K562 (cell line): ENCODE measurements around the gene ST7. TPM values are rescaled to one million over a fixed set of nuclear protein-coding genes. Genes with fewer than 3 reads are reported as not detected.

Experiments
- ATAC-seq: fragments of 200-7000 bp; cut with Tn5 transposase; 3 replicates; pipeline ENCODE4 v1.9.1; 2020; ENCODE audit warnings: moderate library complexity
- BruUV-seq: library from RNA; stranded (reverse); fragments of 400-500 nt; replicated peaks from 2 replicates; lab custom pipeline; 2021; lab: Mats Ljungman, UMichigan
- CTCF ChIA-PET: fragments of 300-600 bp; formaldehyde crosslinking; extraction: SDS; loops from one replicate; lab custom pipeline; 2021; ENCODE audit warnings: low intra/inter-chr PET ratio; lab: Yijun Ruan, JAX
- POLR2A ChIA-PET: fragments of 300-600, 350-650 bp; sonication (Branson Sonifier 250); formaldehyde crosslinking; extraction: SDS; loops from one replicate; lab custom pipeline; 2021; ENCODE audit warnings: antibody characterized with exemption, inconsistent platforms; lab: Yijun Ruan, JAX
- DNase-seq, 4 experiments: peaks; one replicate each; pipeline versions ENCODE4 v3.0.0 to v3.0.0-alpha.2; 2011 to 2018; ENCODE audit warnings: low spot score in 3 of 4, mixed read lengths in 3 of 4; ENCODE audit errors: extremely low read depth in 1 of 4
- FAIRE-seq: peaks from 2 replicates; lab custom pipeline; 2011; peaks lifted over from hg19 to GRCh38; lab: Jason Lieb, UNC
- H2AFZ ChIP-seq: 2 replicates; pipeline ENCODE4 v1.6.0; 2011; ENCODE audit warnings: low read depth, low read length, control low read depth, inconsistent platforms
- H3K27ac ChIP-seq: fragments of 200-600 bp; 3 replicates; pipeline ENCODE4 v1.8.0; 2011; ENCODE audit warnings: low read depth, mild to moderate bottlenecking, control low read depth, inconsistent platforms, low read length, moderate library complexity, mixed read lengths; ENCODE audit errors: extremely low read depth
- H3K27me3 ChIP-seq, 2 experiments: fragments of 300-600 bp in 1 of 2; 2 replicates in 1 of 2; 3 replicates in 1 of 2; pipeline versions ENCODE4 v1.6.0 to v1.8.0; 2011; ENCODE audit warnings: inconsistent platforms in 2 of 2, low read length in 2 of 2, mild to moderate bottlenecking in 1 of 2, mixed read lengths in 1 of 2, moderate library complexity in 1 of 2; ENCODE audit not compliant: control insufficient read depth in 2 of 2, insufficient read depth in 2 of 2
- H3K36me3 ChIP-seq: fragments of 300-600 bp; 3 replicates; pipeline ENCODE4 v1.8.0; 2011; ENCODE audit warnings: mild to moderate bottlenecking, low read length, inconsistent platforms; ENCODE audit not compliant: control insufficient read depth, insufficient read depth
- H3K4me1 ChIP-seq, 2 experiments: fragments of 200-600 bp in 1 of 2; replicated peaks in 1 of 2; 2 replicates in 1 of 2; 3 replicates in 1 of 2; pipeline versions ENCODE4 v1.5.1 to v1.8.0; 2011; ENCODE audit warnings: inconsistent platforms in 2 of 2, low read length in 2 of 2, mild to moderate bottlenecking in 1 of 2, mixed read lengths in 1 of 2, moderate library complexity in 1 of 2; ENCODE audit not compliant: control insufficient read depth in 2 of 2, insufficient read depth in 2 of 2
- H3K4me2 ChIP-seq: 2 replicates; pipeline ENCODE4 v1.6.1; 2011; ENCODE audit warnings: low read length, control low read depth, inconsistent platforms, mixed read lengths; ENCODE audit not compliant: insufficient read depth
- H3K4me3 ChIP-seq: fragments of 200-600 bp; sonication (generic), shearing (Covaris generic); 2 replicates; pipeline ENCODE4 v1.5.1; 2016; ENCODE audit warnings: control low read depth, inconsistent platforms
- H3K79me2 ChIP-seq: fragments of 200-600 bp; 3 replicates; pipeline ENCODE4 v1.8.0; 2011; ENCODE audit warnings: low read length, inconsistent platforms; ENCODE audit not compliant: control insufficient read depth, insufficient read depth
- H3K9ac ChIP-seq, 2 experiments: 2 replicates each; pipeline versions ENCODE4 v1.6.0 to v1.6.1; 2011; ENCODE audit warnings: low read depth in 2 of 2, low read length in 2 of 2, control low read depth in 1 of 2, inconsistent platforms in 1 of 2, mild to moderate bottlenecking in 1 of 2, mixed read lengths in 1 of 2; ENCODE audit not compliant: insufficient read depth in 1 of 2
- H3K9me1 ChIP-seq: one replicate; pipeline ENCODE4 v1.6.0; 2011; ENCODE audit warnings: inconsistent platforms, mild to moderate bottlenecking, low read length, moderate library complexity; ENCODE audit not compliant: control insufficient read depth, insufficient read depth
- H3K9me3 ChIP-seq: replicated peaks from 2 replicates; pipeline ENCODE4 v1.5.1; 2011; ENCODE audit warnings: low read depth, low read length, inconsistent platforms; ENCODE audit not compliant: control insufficient read depth, insufficient read depth
- H4K20me1 ChIP-seq: replicated peaks from 2 replicates; pipeline ENCODE4 v1.6.1; 2011; ENCODE audit warnings: low read length, inconsistent platforms, mixed read lengths; ENCODE audit not compliant: control insufficient read depth, insufficient read depth
- CREB1 ChIP-seq, 2 experiments: sonication (generic) in 1 of 2; formaldehyde crosslinking in 1 of 2; IDR thresholded peaks; 2 replicates each; pipeline versions ENCODE4 v1.6.1 to v1.8.0; 2012 to 2022; ENCODE audit warnings: inconsistent platforms in 1 of 2, mild to moderate bottlenecking in 1 of 2, missing genetic modification reagents in 1 of 2, moderate library complexity in 1 of 2
- KDM5B ChIP-seq: fragments of 200-600 bp; sonication (generic); IDR thresholded peaks from 2 replicates; pipeline ENCODE4 v1.6.1; 2012; ENCODE audit warnings: low read depth, mild to moderate bottlenecking, moderate library complexity, low read length, control low read depth, inconsistent platforms; ENCODE audit not compliant: insufficient replicate concordance
- NONO ChIP-seq, 2 experiments: fragments of 200-400 bp in 1 of 2; fragments of 450-650 bp in 1 of 2; formaldehyde crosslinking in 1 of 2; IDR thresholded peaks; 2 replicates each; pipeline ENCODE4 v1.6.1; 2017; ENCODE audit warnings: low read depth in 2 of 2, mild to moderate bottlenecking in 2 of 2, moderate library complexity in 2 of 2, low read length in 1 of 2
- ZBTB5 ChIP-seq: fragments of 450-650 bp; IDR thresholded peaks from 2 replicates; pipeline ENCODE4 v1.6.1; 2017; ENCODE audit warnings: antibody characterized with exemption
- ZNF263 ChIP-seq: sonication (generic); formaldehyde crosslinking; IDR thresholded peaks from 2 replicates; pipeline ENCODE4 v1.8.0; 2022; ENCODE audit warnings: mild to moderate bottlenecking, missing genetic modification reagents, borderline replicate concordance
- WGBS: fragments of 100-300 bp; shearing (Covaris generic); methylation state at CpG from one replicate; pipeline ENCODE4 v1.1.6; 2016; ENCODE audit warnings: low coverage, mixed read lengths; ENCODE audit not compliant: insufficient coverage; ENCODE audit errors: missing lambda C conversion rate; 5-methylcytosine and 5-hydroxymethylcytosine counted together
- in situ Hi-C: fragments of 300-500 bp; cut with MboI; formaldehyde crosslinking; loops from 4 replicates; pipeline ENCODE4 v1.15.0; 2018; ENCODE audit warnings: inconsistent platforms, mixed read lengths
- intact Hi-C: fragments of 100-400 bp; cut with micrococcal nuclease; formaldehyde crosslinking; loops from 2 replicates; pipeline ENCODE4 v1.14.2; 2022
- polyA plus RNA-seq, 8 experiments: library from polyadenylated mRNA; depleted of rRNA in 4 of 8; stranded (reverse) in 5 of 8; unstranded in 3 of 8; fragments of >200 nt; fragmentation: Nextera tagmentation in 2 of 8; fragmentation: Illumina TruSeq in 1 of 8; extraction: Ambion mirVana in 2 of 8; extraction: Trizol in 1 of 8; gene quantifications; 2 replicates each; pipeline versions ENCODE4 v1.2.1 to v1.2.3, GENCODE V29; 2011 to 2014; ENCODE audit warnings: inconsistent platforms in 1 of 8, missing spikeins in 1 of 8
- total RNA-seq, 7 experiments: library from RNA; depleted of rRNA in 6 of 7; stranded (reverse); fragments of >200 nt in 6 of 7; fragmentation: Illumina TruSeq in 2 of 7; extraction: Trizol in 2 of 7; gene quantifications; 2 replicates each; pipeline versions ENCODE4 v1.2.1 to v1.2.3, GENCODE V29; 2011 to 2021; ENCODE audit warnings: low replicate concordance in 1 of 7
- TF ChIP-seq, protein P1 (sequence below): fragments of 250-450 bp; sonication (Bioruptor Pico); IDR thresholded peaks from 2 replicates; pipeline ENCODE4 v1.8.0; 2021; ENCODE audit warnings: moderate library complexity, mild to moderate bottlenecking, inconsistent platforms

ST7 gene
- total and polyA plus RNA-seq, 9 of the 15 experiments (the other 6 are each of a cell fraction or from before 2014, with no cell fraction given), result 23.9 to 56.3 (median 36.9) TPM

DNA sequence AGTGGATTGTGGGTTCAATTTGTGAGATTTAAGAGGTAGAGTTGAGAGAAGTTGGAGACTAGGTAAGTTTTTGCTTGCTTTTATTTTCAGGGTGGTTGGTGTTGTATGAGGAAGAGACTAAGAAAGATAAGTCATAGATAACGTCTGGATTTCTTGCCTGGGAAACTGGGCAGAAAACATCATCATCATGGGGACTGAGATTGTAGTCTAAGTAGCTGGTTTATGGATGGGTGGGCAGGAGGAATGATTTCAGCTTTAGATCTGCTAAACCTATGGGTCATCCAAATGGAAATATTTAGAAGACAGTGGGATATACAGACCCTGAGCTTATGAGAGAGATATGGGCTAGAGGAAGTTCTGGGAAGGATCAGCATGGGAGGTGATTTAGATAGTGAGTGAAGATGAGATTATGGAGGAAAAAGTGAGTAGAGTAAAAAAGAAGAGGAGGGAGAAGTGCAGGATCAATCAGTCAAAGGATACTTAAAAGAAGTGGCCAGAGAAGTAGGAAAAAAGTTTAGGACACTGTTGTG lies 199.8 kb downstream of the ST7 start:
- ChIA-PET POLR2A (interaction anchor here (1.6 kb wide), 1 partner anchor 11 kb away, joined by 3 read pairs; no protein-coding TSS in a partner anchor), CTCF (no interaction called here)
- intact Hi-C loops (no loop called here), in situ Hi-C loops (no loop called here)
- no peaks in the 10 kb centered on the region for H3K9me3 ChIP-seq
- no peak overlapping the region for H2AFZ ChIP-seq
- no peaks in the 10 kb centered on the region for H3K27me3 ChIP-seq
- H3K27ac ChIP-seq, result no peak overlapping the region
- H3K4me1 ChIP-seq, result no peaks in the 10 kb centered on the region; a peak in 2 of 5 replicates
- ATAC-seq (no peak), DNase-seq (no peak), FAIRE-seq (no peak)
- H3K4me2 ChIP-seq, result no peak overlapping the region
- no peaks in the 10 kb centered on the region for H3K9me1 ChIP-seq
- H4K20me1 ChIP-seq, result peaks cover 3% of the 10 kb centered on the region; the same call in 1 of the 2 replicates
- no peak overlapping the region for H3K4me3 ChIP-seq
- no TSS peak for BruUV-seq
- no peak for TF ChIP-seq CREB1 (IDR thresholded peaks at IDR 0.05)
- no peak for TF ChIP-seq CREB1 (CRISPR knock-in tag; IDR thresholded peaks at IDR 0.05)
- TF ChIP-seq ZNF263, result no peak
- TF ChIP-seq NONO (IDR thresholded peaks at IDR 0.05; ENCODE audit: low read depth in 2 of 2, low read length in 1 of 2), result no peak
- no peak for TF ChIP-seq KDM5B
- TF ChIP-seq, protein P1, sequence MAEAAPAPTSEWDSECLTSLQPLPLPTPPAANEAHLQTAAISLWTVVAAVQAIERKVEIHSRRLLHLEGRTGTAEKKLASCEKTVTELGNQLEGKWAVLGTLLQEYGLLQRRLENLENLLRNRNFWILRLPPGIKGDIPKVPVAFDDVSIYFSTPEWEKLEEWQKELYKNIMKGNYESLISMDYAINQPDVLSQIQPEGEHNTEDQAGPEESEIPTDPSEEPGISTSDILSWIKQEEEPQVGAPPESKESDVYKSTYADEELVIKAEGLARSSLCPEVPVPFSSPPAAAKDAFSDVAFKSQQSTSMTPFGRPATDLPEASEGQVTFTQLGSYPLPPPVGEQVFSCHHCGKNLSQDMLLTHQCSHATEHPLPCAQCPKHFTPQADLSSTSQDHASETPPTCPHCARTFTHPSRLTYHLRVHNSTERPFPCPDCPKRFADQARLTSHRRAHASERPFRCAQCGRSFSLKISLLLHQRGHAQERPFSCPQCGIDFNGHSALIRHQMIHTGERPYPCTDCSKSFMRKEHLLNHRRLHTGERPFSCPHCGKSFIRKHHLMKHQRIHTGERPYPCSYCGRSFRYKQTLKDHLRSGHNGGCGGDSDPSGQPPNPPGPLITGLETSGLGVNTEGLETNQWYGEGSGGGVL (CRISPR knock-in tag), result no peak
- TF ChIP-seq ZBTB5, result no peak
- peaks cover 61% of the 10 kb centered on the region; the same call in 2 of the 3 replicates for H3K36me3 ChIP-seq
- no peak overlapping the region for H3K9ac ChIP-seq
- 25% methylated on average over 1 of the region's 1 CpG for WGBS
- H3K79me2 ChIP-seq, result no peaks in the 10 kb centered on the region
